ENCODE measurements around the gene DYNC1LI1.
A peak's percentile ranks its signal among the peaks of the same experiment; 100 is the strongest.

DYNC1LI1 gene

DNA sequence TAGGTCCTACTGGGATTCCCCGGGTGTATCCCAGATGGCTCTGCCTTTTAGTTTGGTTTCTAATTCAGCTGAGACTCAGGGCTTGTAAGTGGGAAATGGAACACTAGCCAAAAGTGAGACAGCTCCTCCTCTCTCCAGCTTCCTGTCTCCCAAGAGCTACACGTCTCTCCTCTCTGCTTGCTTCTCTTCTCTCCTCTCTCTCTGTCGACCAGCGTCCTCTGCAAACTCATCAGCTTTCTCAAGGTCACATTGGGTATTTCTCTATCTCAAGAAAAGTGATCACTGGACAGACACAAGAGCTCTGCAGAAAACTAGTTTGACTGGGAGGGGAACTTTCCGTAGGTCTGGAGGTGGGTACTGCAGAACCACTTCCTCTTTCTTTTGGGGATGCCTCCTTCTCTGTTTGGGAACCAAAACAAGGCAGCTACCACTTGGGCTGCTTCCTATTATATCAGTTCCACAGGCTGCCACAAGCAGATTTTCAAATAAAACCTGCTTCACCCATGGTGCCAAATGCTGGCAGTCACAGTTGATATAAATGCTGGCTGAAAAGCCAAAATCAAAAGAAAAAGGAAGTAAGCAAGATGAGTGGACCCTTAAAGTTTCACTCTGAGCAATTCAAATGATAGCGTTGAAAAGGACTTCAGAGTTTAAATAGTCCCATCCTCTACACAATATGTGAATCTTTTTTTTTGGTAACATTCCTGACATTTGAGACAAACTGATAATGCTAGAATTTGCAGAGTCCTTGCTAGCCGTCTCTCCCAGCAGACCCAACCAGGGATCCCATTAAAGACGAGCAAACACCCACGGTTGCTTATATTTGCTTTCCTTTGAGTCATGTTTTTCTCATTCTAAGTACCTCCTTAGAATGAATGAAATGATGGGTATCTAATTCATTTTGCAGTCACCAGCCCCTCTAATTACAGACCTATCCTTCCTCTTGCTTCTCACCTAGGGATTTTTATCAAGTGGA is 7.2 kb upstream of the DYNC1LI1 start:
- Histone ChIP-seq H3K27me3 (ENCODE audit: insufficient read depth, poor library complexity, severe bottlenecking) (no peaks in the 10 kb centered on the region), H3K4me3 (ENCODE audit: severe bottlenecking) (no peak overlapping the region), H3K36me3 (ENCODE audit: low read depth) (no peaks in the 10 kb centered on the region), H3K27ac (ENCODE audit: poor library complexity, severe bottlenecking) (no peak overlapping the region), H3K4me1 (ENCODE audit: insufficient read depth, poor library complexity, severe bottlenecking) (no peaks in the 10 kb centered on the region), H3K9me3 (ENCODE audit: severe bottlenecking) (no peaks in the 10 kb centered on the region)
- TF ChIP-seq, protein P1, sequence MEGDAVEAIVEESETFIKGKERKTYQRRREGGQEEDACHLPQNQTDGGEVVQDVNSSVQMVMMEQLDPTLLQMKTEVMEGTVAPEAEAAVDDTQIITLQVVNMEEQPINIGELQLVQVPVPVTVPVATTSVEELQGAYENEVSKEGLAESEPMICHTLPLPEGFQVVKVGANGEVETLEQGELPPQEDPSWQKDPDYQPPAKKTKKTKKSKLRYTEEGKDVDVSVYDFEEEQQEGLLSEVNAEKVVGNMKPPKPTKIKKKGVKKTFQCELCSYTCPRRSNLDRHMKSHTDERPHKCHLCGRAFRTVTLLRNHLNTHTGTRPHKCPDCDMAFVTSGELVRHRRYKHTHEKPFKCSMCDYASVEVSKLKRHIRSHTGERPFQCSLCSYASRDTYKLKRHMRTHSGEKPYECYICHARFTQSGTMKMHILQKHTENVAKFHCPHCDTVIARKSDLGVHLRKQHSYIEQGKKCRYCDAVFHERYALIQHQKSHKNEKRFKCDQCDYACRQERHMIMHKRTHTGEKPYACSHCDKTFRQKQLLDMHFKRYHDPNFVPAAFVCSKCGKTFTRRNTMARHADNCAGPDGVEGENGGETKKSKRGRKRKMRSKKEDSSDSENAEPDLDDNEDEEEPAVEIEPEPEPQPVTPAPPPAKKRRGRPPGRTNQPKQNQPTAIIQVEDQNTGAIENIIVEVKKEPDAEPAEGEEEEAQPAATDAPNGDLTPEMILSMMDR (IDR thresholded peaks at IDR 0.05; ENCODE audit: poor library complexity, severe bottlenecking) = no peak
- DNase-seq (ENCODE audit: low spot score) (no peak), ATAC-seq (ENCODE audit: low read depth) (no peak)

DNA sequence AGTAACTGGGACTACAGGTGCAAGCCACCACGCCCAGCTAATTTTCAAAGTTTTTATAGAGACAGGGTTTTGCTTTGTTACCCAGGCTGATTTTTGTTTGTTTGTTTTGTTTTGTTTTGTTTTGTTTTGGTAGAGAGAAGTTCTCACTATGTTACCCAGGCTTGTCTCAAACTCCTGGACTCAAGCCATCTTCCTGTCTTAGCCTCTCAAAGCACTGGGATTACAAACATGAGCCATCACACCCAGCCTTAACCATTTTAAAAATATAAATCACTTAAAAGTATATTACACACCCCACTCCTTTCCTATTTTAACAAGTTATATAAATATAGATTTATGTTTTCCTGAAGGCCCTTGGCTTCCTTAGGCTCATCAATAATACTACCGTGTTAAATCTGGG is 6.5 kb upstream of the DYNC1LI1 start:
- Histone ChIP-seq H3K36me3 (ENCODE audit: low read depth) (no peaks in the 10 kb centered on the region), H3K4me1 (ENCODE audit: insufficient read depth, poor library complexity, severe bottlenecking) (no peaks in the 10 kb centered on the region), H3K27me3 (ENCODE audit: insufficient read depth, poor library complexity, severe bottlenecking) (no peaks in the 10 kb centered on the region), H3K27ac (ENCODE audit: poor library complexity, severe bottlenecking) (no peak overlapping the region), H3K9me3 (ENCODE audit: severe bottlenecking) (no peaks in the 10 kb centered on the region), H3K4me3 (ENCODE audit: severe bottlenecking) (no peak overlapping the region)
- DNase-seq (ENCODE audit: low spot score) (no peak), ATAC-seq (ENCODE audit: low read depth) (no peak)
- TF ChIP-seq, protein P1 (IDR thresholded peaks at IDR 0.05; ENCODE audit: poor library complexity, severe bottlenecking) = no peak

DNA sequence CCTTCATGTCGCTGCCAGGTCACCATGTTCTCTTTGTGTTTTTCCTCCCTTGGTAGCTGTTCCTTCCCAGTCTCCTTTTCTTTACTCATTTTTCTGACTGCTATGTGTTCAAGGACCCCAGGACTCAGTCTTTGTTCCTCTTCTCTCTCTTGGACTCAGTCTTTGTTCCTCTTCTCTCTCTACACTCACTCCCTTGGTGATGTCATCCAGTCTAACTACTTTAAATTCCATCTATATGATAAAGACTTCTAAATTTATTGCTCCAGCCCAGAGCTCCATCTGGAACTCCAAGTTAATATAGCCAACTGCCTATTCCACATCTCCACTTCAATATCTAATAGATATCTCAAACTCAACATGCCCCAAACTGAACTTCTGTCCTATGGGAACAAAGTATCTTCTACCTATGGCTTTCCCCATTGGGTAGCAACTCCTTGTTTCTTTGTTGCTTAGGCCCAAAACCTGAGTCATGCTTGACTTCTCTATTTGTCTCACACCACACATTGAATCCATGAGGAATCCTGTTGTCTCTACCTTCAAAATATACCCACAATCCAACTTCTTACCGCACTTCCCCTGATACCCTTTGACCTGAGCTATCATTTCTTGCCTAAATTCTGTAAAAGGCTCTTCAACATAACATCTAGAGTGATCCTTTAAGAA is 4.9 kb upstream of the DYNC1LI1 start:
- TF ChIP-seq, protein P1 (IDR thresholded peaks at IDR 0.05; ENCODE audit: poor library complexity, severe bottlenecking) = no peak
- Histone ChIP-seq H3K9me3 (ENCODE audit: severe bottlenecking) (no peaks in the 10 kb centered on the region), H3K27ac (ENCODE audit: poor library complexity, severe bottlenecking) (no peak overlapping the region), H3K4me3 (ENCODE audit: severe bottlenecking) (no peak overlapping the region), H3K36me3 (ENCODE audit: low read depth) (no peaks in the 10 kb centered on the region), H3K4me1 (ENCODE audit: insufficient read depth, poor library complexity, severe bottlenecking) (no peaks in the 10 kb centered on the region), H3K27me3 (ENCODE audit: insufficient read depth, poor library complexity, severe bottlenecking) (no peaks in the 10 kb centered on the region)
- DNase-seq (ENCODE audit: low spot score) (no peak), ATAC-seq (ENCODE audit: low read depth) (no peak)

GRCh38 chr3:32571192-32571485 is 481 bp upstream of the DYNC1LI1 start:
- no peak; the same call in 2 of the 3 replicates for ATAC-seq (ENCODE audit: low read depth)
- Histone ChIP-seq H3K27me3 (ENCODE audit: insufficient read depth, poor library complexity, severe bottlenecking) (no peaks in the 10 kb centered on the region), H3K4me3 (ENCODE audit: severe bottlenecking) (peak overlapping the region; percentile 76), H3K9me3 (ENCODE audit: severe bottlenecking) (no peaks in the 10 kb centered on the region), H3K27ac (ENCODE audit: poor library complexity, severe bottlenecking) (peak overlapping the region; percentile 81), H3K4me1 (ENCODE audit: insufficient read depth, poor library complexity, severe bottlenecking) (peaks cover 8% of the 10 kb centered on the region), H3K36me3 (ENCODE audit: low read depth) (peaks cover 16% of the 10 kb centered on the region)
- DNase-seq (ENCODE audit: low spot score) = no peak
- TF ChIP-seq, protein P1 (IDR thresholded peaks at IDR 0.05; ENCODE audit: poor library complexity, severe bottlenecking) = no peak

Measured in RWPE2 (cell line).